Pancreas (tissue), 10 donors: Measurements from ENCODE around the gene ASTN1. TPM values are rescaled to one million over a fixed set of nuclear protein-coding genes. Genes with fewer than 3 reads are reported as not detected.

Experiments used
- ATAC-seq, 4 donors: fragments of 200-7000 bp; cut with Tn5 transposase; one replicate each; pipeline versions ENCODE4 v1.8.0 to v1.9.1; 2020; ENCODE audit warnings: mild to moderate bottlenecking in 4 of 4, moderate library complexity in 4 of 4
- DNase-seq, 6 donors: peaks; one replicate each; pipeline ENCODE4 v3.0.0-alpha.2; 2020
- FAIRE-seq: peaks from 2 replicates; lab custom pipeline; 2012; peaks lifted over from hg19 to GRCh38; lab: Jason Lieb, UNC
- H3K27ac ChIP-seq, 4 donors: fragments of 200-600 bp; sonication (generic); 1 replicate in 3 of 4; 2 replicates in 1 of 4; pipeline versions ENCODE4 v1.5.0 to v1.8.0; 2020
- H3K27me3 ChIP-seq, 4 donors: fragments of 200-600 bp; one replicate each; pipeline ENCODE4 v1.8.0; 2021
- H3K36me3 ChIP-seq, 3 donors: fragments of 200-600 bp; sonication (generic) in 1 of 3; one replicate each; pipeline versions ENCODE4 v1.5.0 to v1.8.0; 2020 to 2021
- H3K4me1 ChIP-seq, 3 donors: fragments of 200-600 bp; one replicate each; pipeline ENCODE4 v1.8.0; 2021
- H3K4me3 ChIP-seq, 4 donors: fragments of 200-600 bp; sonication (generic) in 2 of 4; one replicate each; pipeline versions ENCODE4 v1.5.0 to v1.8.0; 2020 to 2021
- H3K9me3 ChIP-seq, 4 donors: fragments of 200-600 bp; one replicate each; pipeline ENCODE4 v1.8.0; 2021
- WGBS, 2 donors: extraction: QIAGEN DNeasy Blood & Tissue Kit; methylation state at CpG; one replicate each; pipeline ENCODE4 v1.1.7; 2013; 5-methylcytosine and 5-hydroxymethylcytosine counted together
- intact Hi-C, 3 donors: fragments of 100-400 bp; cut with DNase I; formaldehyde crosslinking; loops; one replicate each; pipeline versions ENCODE4 v1.11.1 to v1.14.2; 2022
- polyA plus RNA-seq, 2 donors: library from polyadenylated mRNA; stranded (reverse); fragments of 200-250 nt; gene quantifications; one replicate each; pipeline ENCODE4 v1.2.3, GENCODE V29; 2013
- total RNA-seq, 6 donors: library from RNA; stranded (reverse); fragmentation: NEBNext Ultra II Directional in 4 of 6; extraction: Animal tissue kit (Norgen Biotek cat#: 25700) in 4 of 6; gene quantifications; one replicate each; pipeline versions ENCODE4 v1.2.1 to v1.2.4, GENCODE V29; 2021 to 2023
- TF ChIP-seq, protein P1 (sequence below), 4 donors: fragments of 200-600 bp; sonication (generic) in 3 of 4; IDR thresholded peaks; one replicate each; pipeline versions ENCODE4 v1.5.0 to v1.8.0; 2021; ENCODE audit warnings: antibody characterized with exemption in 4 of 4
- donor health status: healthy with polysubstance abuse.
- donor health status: DM: no; HTN: no; CAD: no; lungs with moderate emphysema.
- donor health status: DM: no; HTN: no; CAD: no.
- donor health status: control.
- donor health status: control.
- donor health status: Bipolar disorder and iron deficiency.
- donor health status: DM: yes; HTN: yes; CAD: no.
- donor health status: DM: no; HTN: no; CAD: no.
- donor health status: DM: no; HTN: no; CAD: no.
- donor health status: DM: yes; HTN: yes; CAD: no.

Gene ASTN1
- total and polyA plus RNA-seq, 8 donors, result 0.11 to 0.77 (median 0.32) TPM

DNA sequence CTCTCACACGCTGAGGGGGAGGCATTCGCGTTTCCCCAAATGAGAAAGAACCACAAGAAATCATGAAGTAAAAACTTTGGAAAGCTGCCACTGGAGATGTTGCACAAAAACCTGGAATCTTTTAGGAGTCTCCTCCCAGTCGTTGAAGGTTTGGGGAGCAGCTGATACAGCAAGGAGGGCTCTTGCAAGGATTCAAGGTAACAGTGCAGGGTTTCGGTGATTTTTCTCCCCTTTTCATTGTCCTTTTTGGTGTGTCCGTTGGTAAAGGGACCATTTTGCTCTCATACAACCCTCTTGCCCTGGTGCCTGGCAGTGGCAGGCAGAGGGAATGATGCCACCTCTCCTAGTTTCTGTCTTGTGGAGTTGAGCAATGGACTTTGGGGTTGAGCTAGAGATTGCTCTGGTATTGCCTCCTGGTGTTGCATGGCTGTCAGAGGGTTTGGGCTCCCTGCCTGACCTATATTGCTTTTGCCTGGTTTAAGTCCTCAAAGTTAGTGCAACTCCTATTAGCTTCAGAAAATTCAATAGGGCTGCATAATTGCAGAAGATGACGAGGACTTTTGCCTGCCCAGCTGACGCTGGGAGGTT, 7.1 kb upstream of the ASTN1 start:
- no peak for FAIRE-seq
- intact Hi-C loops, result no loop called here
- WGBS, 2 donors, result 11 to 15% methylated on average over 8 of the region's 8 CpGs
- H3K36me3 ChIP-seq, result no peaks in the 10 kb centered on the region
- no peaks in the 10 kb centered on the region for H3K9me3 ChIP-seq
- H3K4me3 ChIP-seq, result peak overlapping the region in 1 of 4 donors; percentile 48
- H3K27me3 ChIP-seq, result peaks cover 0 to 10% (median 4%) of the 10 kb centered on the region in 4 donors
- TF ChIP-seq, protein P1, sequence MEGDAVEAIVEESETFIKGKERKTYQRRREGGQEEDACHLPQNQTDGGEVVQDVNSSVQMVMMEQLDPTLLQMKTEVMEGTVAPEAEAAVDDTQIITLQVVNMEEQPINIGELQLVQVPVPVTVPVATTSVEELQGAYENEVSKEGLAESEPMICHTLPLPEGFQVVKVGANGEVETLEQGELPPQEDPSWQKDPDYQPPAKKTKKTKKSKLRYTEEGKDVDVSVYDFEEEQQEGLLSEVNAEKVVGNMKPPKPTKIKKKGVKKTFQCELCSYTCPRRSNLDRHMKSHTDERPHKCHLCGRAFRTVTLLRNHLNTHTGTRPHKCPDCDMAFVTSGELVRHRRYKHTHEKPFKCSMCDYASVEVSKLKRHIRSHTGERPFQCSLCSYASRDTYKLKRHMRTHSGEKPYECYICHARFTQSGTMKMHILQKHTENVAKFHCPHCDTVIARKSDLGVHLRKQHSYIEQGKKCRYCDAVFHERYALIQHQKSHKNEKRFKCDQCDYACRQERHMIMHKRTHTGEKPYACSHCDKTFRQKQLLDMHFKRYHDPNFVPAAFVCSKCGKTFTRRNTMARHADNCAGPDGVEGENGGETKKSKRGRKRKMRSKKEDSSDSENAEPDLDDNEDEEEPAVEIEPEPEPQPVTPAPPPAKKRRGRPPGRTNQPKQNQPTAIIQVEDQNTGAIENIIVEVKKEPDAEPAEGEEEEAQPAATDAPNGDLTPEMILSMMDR (IDR thresholded peaks at IDR 0.05), result no peak
- peak in 1 of 4 donors; percentile 31 for ATAC-seq
- H3K27ac ChIP-seq, result no peak overlapping the region
- peaks cover 0 to 7% (median 3%) of the 10 kb centered on the region in 3 donors for H3K4me1 ChIP-seq
- DNase-seq, result no peak

DNA sequence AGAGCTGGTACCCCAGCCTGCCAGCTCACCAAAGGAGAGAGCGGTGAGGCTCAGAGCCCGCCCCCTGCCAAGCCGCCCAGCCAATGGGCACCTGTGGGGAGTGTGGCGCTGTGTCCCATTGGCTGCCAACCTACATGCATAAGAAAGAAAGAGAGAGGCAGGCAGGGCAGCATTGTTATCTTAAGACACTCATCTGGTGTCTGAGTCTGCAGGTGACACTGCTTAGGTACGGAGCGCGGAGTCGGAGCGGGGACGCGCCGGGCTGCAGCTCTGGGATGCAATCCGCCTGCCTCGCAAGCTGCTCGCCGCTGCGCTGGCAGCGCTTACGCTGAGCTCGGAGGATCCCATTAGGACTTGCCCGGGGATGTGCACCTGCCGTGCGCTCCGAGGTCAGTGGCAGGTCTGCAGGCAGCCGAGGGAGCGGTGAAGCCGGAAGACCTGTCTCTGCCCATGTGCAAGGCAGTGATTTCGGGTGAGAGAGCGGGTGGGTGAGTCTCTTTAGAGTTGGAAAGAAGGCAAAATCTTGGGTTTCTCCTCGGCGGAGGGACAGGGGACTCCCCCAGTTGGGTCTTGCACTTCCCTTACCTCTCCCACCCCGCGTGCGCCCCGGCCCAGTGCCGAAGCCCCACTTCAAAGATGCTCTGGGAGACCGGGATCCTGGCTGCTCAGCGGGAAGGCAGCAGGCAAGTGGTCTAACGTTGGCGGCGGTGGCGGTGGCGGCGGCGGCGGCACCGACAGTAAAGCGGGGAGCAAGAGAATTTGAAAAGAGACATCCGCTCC, 6.4 kb upstream of the ASTN1 start, which contains the start of gene BRINP2:
BRINP2 (plus strand) TSS at position 203 of the 780 bp plus-strand sequence. CDS start 58,919 bp downstream, outside the sequence.
- Histone ChIP-seq H3K4me1 (peaks cover 0 to 7% (median 3%) of the 10 kb centered on the region in 3 donors), H3K36me3 (no peaks in the 10 kb centered on the region), H3K27me3 (peaks cover 0 to 14% (median 6%) of the 10 kb centered on the region in 4 donors), H3K27ac (no peak within 1 kb of the TSS), H3K9me3 (no peaks in the 10 kb centered on the region), H3K4me3 (peak within 1 kb of the TSS; percentile 10 to 48 (median 19))
- FAIRE-seq, result no peak
- DNase-seq, result peak; percentile 37 to 81 (median 62)
- TF ChIP-seq, protein P1 (IDR thresholded peaks at IDR 0.05), result no peak
- intact Hi-C loops, result no loop called here
- 2 to 3% methylated on average over 49 of the region's 49 CpGs for WGBS, 2 donors
- ATAC-seq, result peak; percentile 91 to 98 (median 96)

DNA sequence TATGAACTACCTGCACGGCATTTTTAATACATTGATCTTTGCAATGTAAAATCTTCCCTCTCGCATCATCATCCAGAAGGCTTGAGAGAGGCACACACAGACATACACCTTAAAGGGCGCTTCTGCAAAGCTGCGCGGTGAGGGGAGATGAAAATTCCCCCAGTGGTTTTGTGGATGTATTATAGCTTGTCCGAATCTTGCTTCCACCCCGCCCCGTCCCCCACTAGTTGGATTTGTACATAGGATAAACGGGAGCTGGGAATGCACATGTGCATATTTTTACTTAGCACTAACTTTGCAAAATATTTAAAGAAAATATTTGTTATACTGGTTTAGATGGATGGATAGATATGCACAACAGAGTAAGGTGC, 542 bp upstream of the ASTN1 start:
- H3K4me1 ChIP-seq, result no peaks in the 10 kb centered on the region
- DNase-seq (no peak), ATAC-seq (no peak), FAIRE-seq (no peak)
- 7 to 8% methylated on average over 9 of the region's 9 CpGs for WGBS, 2 donors
- peaks cover 0 to 25% (median 2%) of the 10 kb centered on the region in 4 donors for H3K27me3 ChIP-seq
- H3K27ac ChIP-seq, result no peak overlapping the region
- H3K36me3 ChIP-seq, result no peaks in the 10 kb centered on the region
- intact Hi-C loops, result no loop called here
- H3K9me3 ChIP-seq, result no peaks in the 10 kb centered on the region
- TF ChIP-seq, protein P1 (IDR thresholded peaks at IDR 0.05), result no peak
- H3K4me3 ChIP-seq, result no peak overlapping the region

DNA sequence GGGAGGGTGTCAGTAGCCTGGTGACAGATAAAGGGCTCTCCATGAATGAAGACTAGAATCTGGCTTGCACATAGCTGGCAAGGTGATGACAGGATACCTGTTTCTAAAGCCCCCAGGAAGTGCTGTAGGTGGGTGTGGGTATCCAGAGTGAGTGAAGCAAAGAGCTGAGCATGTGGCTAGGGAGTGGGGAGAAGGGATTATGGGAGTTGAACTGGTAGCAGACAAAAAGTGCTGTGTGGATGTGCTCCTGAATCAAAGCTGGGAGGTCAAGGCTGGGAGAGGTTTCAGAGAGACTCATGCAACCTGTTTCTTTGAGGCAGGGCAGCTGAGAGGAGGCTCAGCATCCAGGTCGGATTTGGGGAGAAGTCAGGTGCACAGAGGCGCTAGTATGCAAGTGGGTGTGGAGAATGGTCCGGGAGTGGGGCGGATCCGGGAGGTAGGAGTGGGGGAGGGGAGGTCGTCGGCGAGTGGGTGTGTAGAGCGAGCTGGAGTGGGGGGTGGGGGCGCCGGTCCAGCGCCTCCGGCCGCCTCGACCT, 600 bp downstream of the ASTN1 start:
- 4 to 8% methylated on average over 14 to 15 of the region's 15 CpGs for WGBS, 2 donors
- Histone ChIP-seq H3K4me3 (peak overlapping the region in 1 of 4 donors; percentile 37), H3K27ac (no peak overlapping the region), H3K36me3 (no peaks in the 10 kb centered on the region), H3K9me3 (no peaks in the 10 kb centered on the region), H3K4me1 (no peaks in the 10 kb centered on the region), H3K27me3 (peaks cover 0 to 25% (median 2%) of the 10 kb centered on the region in 4 donors)
- DNase-seq (no peak), FAIRE-seq (no peak), ATAC-seq (peak in 2 of 4 donors; percentile 9 to 23)
- TF ChIP-seq, protein P1 (IDR thresholded peaks at IDR 0.05), result no peak
- intact Hi-C loops, result no loop called here
